Measurements from ENCODE around the gene CIAPIN1. TPM values are rescaled to one million over a fixed set of nuclear protein-coding genes. Genes with fewer than 3 reads are reported as not detected.

CIAPIN1 gene
- polyA plus RNA-seq, 1 experiment = 55.3 TPM

DNA sequence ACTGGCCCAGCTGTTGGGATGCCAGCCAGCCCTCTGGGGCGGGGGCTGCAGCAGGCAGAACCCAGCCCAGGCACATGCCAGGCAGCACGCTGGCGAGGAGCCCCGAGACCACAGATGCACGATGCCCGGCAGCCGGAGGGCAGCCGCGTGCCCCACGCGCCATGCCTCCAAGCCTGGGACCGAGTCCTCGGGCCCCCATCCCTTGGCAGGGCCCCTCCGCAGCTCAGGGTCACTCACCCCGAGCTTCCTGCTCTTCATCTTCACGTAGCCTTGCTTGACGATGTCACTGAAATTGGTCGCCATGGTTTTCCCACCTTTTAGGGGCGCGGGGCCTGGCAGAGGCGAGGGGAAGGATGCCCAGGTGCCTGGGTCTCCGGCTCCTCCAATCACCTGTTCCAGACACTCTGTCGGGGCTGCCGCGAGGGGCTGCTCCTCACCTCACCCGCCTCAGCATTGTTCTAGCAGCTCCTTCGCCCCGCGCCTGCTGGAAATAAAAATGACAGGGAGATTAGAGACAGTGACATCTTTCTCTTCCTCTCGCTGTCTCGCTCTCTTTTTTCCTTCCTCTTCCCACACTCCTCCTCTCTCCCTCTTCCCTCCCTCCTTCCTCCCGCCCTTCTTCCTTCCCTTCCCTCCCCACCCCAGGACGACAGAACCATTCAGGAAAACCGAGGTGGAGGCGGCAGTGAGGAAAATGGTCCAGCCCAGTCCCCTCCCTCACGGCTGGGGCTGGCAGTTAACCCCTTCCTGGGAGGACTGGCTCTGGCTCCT lies 32.2 kb upstream of the CIAPIN1 start:
- Histone ChIP-seq H3K27me3 (ENCODE audit: control insufficient read depth, insufficient read depth, low read length) (no peaks in the 10 kb centered on the region), H3K36me3 (ENCODE audit: control insufficient read depth, insufficient read depth, low read length) (peaks cover 5% of the 10 kb centered on the region), H3K4me3 (ENCODE audit: low read depth, low read length) (peak overlapping the region; percentile 45)
- no peak for DNase-seq (ENCODE audit: low read depth)
- TF ChIP-seq, protein P1, sequence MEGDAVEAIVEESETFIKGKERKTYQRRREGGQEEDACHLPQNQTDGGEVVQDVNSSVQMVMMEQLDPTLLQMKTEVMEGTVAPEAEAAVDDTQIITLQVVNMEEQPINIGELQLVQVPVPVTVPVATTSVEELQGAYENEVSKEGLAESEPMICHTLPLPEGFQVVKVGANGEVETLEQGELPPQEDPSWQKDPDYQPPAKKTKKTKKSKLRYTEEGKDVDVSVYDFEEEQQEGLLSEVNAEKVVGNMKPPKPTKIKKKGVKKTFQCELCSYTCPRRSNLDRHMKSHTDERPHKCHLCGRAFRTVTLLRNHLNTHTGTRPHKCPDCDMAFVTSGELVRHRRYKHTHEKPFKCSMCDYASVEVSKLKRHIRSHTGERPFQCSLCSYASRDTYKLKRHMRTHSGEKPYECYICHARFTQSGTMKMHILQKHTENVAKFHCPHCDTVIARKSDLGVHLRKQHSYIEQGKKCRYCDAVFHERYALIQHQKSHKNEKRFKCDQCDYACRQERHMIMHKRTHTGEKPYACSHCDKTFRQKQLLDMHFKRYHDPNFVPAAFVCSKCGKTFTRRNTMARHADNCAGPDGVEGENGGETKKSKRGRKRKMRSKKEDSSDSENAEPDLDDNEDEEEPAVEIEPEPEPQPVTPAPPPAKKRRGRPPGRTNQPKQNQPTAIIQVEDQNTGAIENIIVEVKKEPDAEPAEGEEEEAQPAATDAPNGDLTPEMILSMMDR (IDR thresholded peaks at IDR 0.05; ENCODE audit: insufficient read depth, low read depth, low read length) = no peak
- ChIA-PET POLR2A (no interaction called here), CTCF (interaction anchor here (0.7 to 4.4 kb wide), 4 partner anchors 16 to 40 kb away, joined by 3 to 24 read pairs (median 10); partner anchors contain the start of gene POLR2C)

GRCh38 chr16:57478396-57479204 lies 31.4 kb upstream of the CIAPIN1 start:
- no peak for DNase-seq (ENCODE audit: low read depth)
- peak overlapping the region; percentile 45 for H3K4me3 ChIP-seq (ENCODE audit: low read depth, low read length)
- ChIA-PET POLR2A (no interaction called here), CTCF (interaction anchor here (0.7 to 4.4 kb wide), 3 partner anchors 15 to 41 kb away, joined by 3 to 24 read pairs (median 6); partner anchors contain the start of gene POLR2C)
- H3K36me3 ChIP-seq (ENCODE audit: control insufficient read depth, insufficient read depth, low read length) = peaks cover 11% of the 10 kb centered on the region
- TF ChIP-seq, protein P1 (IDR thresholded peaks at IDR 0.05; ENCODE audit: insufficient read depth, low read depth, low read length) = no peak
- H3K27me3 ChIP-seq (ENCODE audit: control insufficient read depth, insufficient read depth, low read length) = no peaks in the 10 kb centered on the region

DNA sequence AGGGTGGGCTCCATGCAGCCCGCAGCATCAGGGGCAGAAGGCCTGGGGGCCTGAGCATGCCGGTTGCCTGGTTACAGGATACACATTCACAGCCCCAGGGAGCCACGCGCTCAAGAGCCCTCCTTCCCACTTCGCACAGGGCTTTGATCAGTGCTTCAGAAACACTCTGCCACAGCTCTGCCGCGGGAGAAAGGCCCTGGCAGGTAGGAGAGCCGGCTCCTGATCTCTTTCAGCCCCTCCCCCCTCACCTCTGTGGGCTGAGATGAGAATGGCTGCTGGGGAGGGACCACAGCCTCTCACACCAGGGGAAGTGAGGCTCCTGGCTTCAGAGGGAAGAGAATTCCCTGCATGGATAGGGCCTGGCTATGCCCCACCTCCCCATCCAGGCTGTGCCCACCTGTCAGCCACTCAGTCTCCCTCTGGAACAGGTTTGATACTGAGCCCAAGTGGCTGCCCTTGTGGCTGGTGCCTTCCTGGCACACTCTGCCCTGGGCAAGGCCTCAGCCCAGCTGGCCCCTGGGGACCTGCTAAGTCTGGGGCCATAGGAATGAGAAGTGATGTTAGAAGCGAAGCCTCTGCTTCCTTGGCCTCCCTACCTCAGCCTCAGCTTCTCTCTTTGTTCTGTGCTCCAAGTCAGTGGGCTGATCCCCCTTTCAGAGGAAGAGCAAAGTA lies 30.5 kb upstream of the CIAPIN1 start:
- CTCF ChIA-PET = interaction anchor here (1.9 to 4.4 kb wide), 2 partner anchors 15 to 42 kb away, joined by 6 to 24 read pairs; partner anchors contain the start of gene POLR2C

DNA sequence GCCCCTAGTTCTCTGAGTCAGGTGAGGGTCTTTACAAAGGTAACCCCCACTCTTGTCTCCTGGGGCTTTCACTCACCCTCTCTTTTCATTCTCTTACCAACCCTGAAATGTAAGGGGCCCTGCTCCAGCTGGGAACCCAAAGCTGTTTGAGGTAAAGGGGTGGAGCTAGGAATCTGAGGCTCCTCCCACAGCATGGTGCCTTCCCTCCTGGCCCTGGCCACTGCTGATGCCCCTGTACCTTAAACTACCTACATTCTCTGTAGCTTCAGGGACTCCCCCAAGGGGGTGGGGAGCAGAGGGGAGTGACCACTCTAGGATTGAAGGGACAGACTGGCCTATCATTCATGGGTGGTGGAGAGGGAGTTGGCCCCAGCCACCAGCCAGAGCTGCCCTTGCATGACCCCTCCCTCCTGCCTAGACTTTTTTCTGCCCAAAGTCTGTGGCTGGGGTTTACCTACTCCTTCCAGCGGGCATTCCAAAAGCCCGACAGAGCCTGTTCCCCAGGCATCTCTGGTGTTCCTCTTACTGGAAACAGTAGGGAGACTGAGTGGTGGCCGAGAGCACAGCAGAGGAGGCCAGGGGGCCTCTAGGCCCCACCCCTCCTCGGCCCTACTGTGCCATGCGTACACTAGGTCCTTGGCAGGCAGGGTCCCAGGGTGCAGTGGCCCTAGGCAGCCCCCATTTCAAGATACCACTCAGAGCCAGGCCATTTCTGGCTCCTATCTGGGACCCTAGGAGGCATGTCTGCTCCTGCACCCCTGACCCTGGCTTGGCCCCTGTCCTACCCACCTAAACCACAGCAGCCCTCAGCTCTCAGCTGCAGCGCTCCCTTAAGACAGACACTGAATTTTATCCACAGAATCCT lies 29.6 kb upstream of the CIAPIN1 start:
- POLR2A ChIA-PET = no interaction called here
- Histone ChIP-seq H3K36me3 (ENCODE audit: control insufficient read depth, insufficient read depth, low read length) (peaks cover 23% of the 10 kb centered on the region), H3K27me3 (ENCODE audit: control insufficient read depth, insufficient read depth, low read length) (no peaks in the 10 kb centered on the region), H3K4me3 (ENCODE audit: low read depth, low read length) (no peak overlapping the region)
- CTCF ChIA-PET = interaction anchor here (1.1 to 3.1 kb wide), 2 partner anchors 13 to 44 kb away, joined by 3 to 14 read pairs; no protein-coding TSS in a partner anchor
- TF ChIP-seq, protein P1 (IDR thresholded peaks at IDR 0.05; ENCODE audit: insufficient read depth, low read depth, low read length) = no peak
- DNase-seq (ENCODE audit: low read depth) = no peak

More for the DNA sequence above, 30.5 kb upstream of the CIAPIN1 start:
- no peak for DNase-seq (ENCODE audit: low read depth)
- Histone ChIP-seq H3K4me3 (ENCODE audit: low read depth, low read length) (no peak overlapping the region), H3K27me3 (ENCODE audit: control insufficient read depth, insufficient read depth, low read length) (no peaks in the 10 kb centered on the region), H3K36me3 (ENCODE audit: control insufficient read depth, insufficient read depth, low read length) (peaks cover 19% of the 10 kb centered on the region)
- POLR2A ChIA-PET = no interaction called here
- TF ChIP-seq, protein P1 (IDR thresholded peaks at IDR 0.05; ENCODE audit: insufficient read depth, low read depth, low read length) = no peak
